Astrocyte (in vitro differentiated cells and primary cell): ENCODE results near the gene PTBP2. TPM values are rescaled to one million over a fixed set of nuclear protein-coding genes. Genes with fewer than 3 reads are reported as not detected.

Experiments
- DNase-seq: peaks from one replicate; pipeline ENCODE4 v3.0.0-alpha.2; 2010; ENCODE audit warnings: low read depth
- FAIRE-seq: peaks from 2 replicates; lab custom pipeline; 2011; peaks lifted over from hg19 to GRCh38; lab: Jason Lieb, UNC
- H2AFZ ChIP-seq: 2 replicates; pipeline ENCODE4 v1.6.0; 2012; ENCODE audit warnings: low read depth, low read length, inconsistent platforms
- H3K27ac ChIP-seq: 2 replicates; pipeline ENCODE4 v1.5.1; 2011; ENCODE audit warnings: low read depth, low read length, inconsistent platforms
- H3K27me3 ChIP-seq: 2 replicates; pipeline ENCODE4 v1.6.0; 2011; ENCODE audit warnings: low read length, inconsistent platforms; ENCODE audit not compliant: insufficient read depth
- H3K36me3 ChIP-seq: 2 replicates; pipeline ENCODE4 v1.5.1; 2011; ENCODE audit warnings: low read length, inconsistent platforms; ENCODE audit not compliant: insufficient read depth
- H3K4me1 ChIP-seq: 2 replicates; pipeline ENCODE4 v1.5.1; 2011; ENCODE audit warnings: low read length, inconsistent platforms; ENCODE audit not compliant: insufficient read depth
- H3K4me2 ChIP-seq: 2 replicates; pipeline ENCODE4 v1.6.0; 2012; ENCODE audit warnings: low read length, inconsistent platforms
- H3K4me3 ChIP-seq: 2 replicates; pipeline ENCODE4 v1.5.1; 2011; ENCODE audit warnings: low read depth, mild to moderate bottlenecking, low read length, inconsistent platforms; ENCODE audit not compliant: insufficient read depth
- H3K79me2 ChIP-seq: 2 replicates; pipeline ENCODE4 v1.6.0; 2012; ENCODE audit warnings: mild to moderate bottlenecking, low read length, inconsistent platforms; ENCODE audit not compliant: insufficient read depth
- H3K9ac ChIP-seq: 2 replicates; pipeline ENCODE4 v1.6.0; 2012; ENCODE audit warnings: mild to moderate bottlenecking, low read length, inconsistent platforms
- H3K9me3 ChIP-seq: 2 replicates; pipeline ENCODE4 v1.5.1; 2012; ENCODE audit warnings: low read depth, mild to moderate bottlenecking, low read length, inconsistent platforms; ENCODE audit not compliant: insufficient read depth
- H4K20me1 ChIP-seq: 2 replicates; pipeline ENCODE4 v1.6.0; 2012; ENCODE audit warnings: low read length, inconsistent platforms; ENCODE audit not compliant: insufficient read depth
- H3K27ac Mint-ChIP-seq: one replicate; pipeline ENCODE4 v1.8.0; 2021; ENCODE audit warnings: mild to moderate bottlenecking, mixed read lengths; ENCODE audit not compliant: unreplicated experiment
- H3K27me3 Mint-ChIP-seq: one replicate; pipeline ENCODE4 v1.8.0; 2021; ENCODE audit warnings: low read depth, mixed read lengths; ENCODE audit not compliant: unreplicated experiment
- H3K36me3 Mint-ChIP-seq: one replicate; pipeline ENCODE4 v1.8.0; 2021; ENCODE audit warnings: low read depth, mixed read lengths; ENCODE audit not compliant: unreplicated experiment
- H3K4me1 Mint-ChIP-seq: one replicate; pipeline ENCODE4 v1.8.0; 2021; ENCODE audit warnings: low read depth, mixed read lengths; ENCODE audit not compliant: unreplicated experiment
- H3K4me3 Mint-ChIP-seq: one replicate; pipeline ENCODE4 v1.8.0; 2021; ENCODE audit warnings: mild to moderate bottlenecking, moderate library complexity, mixed read lengths; ENCODE audit not compliant: unreplicated experiment
- H3K9me3 Mint-ChIP-seq: one replicate; pipeline ENCODE4 v1.8.0; 2021; ENCODE audit warnings: mild to moderate bottlenecking, mixed read lengths; ENCODE audit not compliant: unreplicated experiment
- CTCF ChIP-seq: IDR thresholded peaks from 2 replicates; pipeline ENCODE4 v1.5.1; 2011; ENCODE audit warnings: low read depth, mild to moderate bottlenecking, inconsistent platforms, low read length, moderate library complexity; ENCODE audit not compliant: insufficient read depth
- EZH2 ChIP-seq: IDR thresholded peaks from 2 replicates; pipeline ENCODE4 v1.6.1; 2012; ENCODE audit warnings: mild to moderate bottlenecking, low read length, inconsistent platforms; ENCODE audit not compliant: insufficient read depth
- total RNA-seq: library from RNA; stranded (reverse); gene quantifications from 2 replicates; pipeline ENCODE4 v1.2.1, GENCODE V29; 2021

The PTBP2 gene
- total RNA-seq, 1 donor from 2014 or later: 20.7 TPM

DNA sequence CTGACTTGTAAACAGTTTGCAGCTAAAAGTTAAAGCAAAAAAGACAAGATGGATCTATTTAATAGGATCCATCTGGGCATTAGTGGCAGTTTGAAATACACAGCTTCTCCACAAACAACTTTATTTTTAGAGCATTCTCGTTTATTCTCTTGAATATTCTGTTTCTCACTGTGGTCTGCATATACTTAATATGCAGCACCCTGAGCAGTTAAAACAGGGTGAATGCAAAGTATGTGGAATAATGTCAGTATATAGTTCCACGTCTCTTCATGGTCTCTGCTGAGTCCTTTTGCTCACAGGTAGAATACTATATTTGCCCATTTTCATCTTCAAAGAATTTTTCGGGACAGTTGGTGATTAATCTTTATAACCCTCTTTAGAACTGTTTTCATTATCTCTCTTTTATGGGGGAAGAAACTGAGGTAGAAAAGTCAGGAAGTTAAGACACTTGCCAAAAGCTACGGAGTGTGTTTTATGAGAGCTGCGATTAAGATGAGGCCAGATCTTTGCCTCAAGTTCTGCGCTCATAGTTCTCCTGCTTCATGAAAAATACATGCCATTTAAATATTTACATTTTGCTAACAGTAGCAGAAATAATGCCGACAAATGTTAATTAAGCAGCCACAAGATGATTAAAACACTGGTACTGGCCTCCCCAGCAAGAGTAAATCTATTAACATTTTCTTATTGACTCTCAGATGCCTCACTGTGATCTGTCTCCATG lies 115.6 kb downstream of the PTBP2 start:
- DNase-seq (no peak), FAIRE-seq (no peak)
- Mint-ChIP-seq H3K9me3 (no peaks in the 10 kb centered on the region), H3K27me3 (no peaks in the 10 kb centered on the region), H3K36me3 (no peaks in the 10 kb centered on the region), H3K27ac (no peak overlapping the region), H3K4me3 (no peak overlapping the region), H3K4me1 (no peaks in the 10 kb centered on the region)
- Histone ChIP-seq H3K4me2 (no peak overlapping the region), H3K27ac (no peak overlapping the region), H4K20me1 (no peaks in the 10 kb centered on the region), H2AFZ (no peak overlapping the region), H3K36me3 (no peaks in the 10 kb centered on the region), H3K4me1 (no peaks in the 10 kb centered on the region), H3K79me2 (no peaks in the 10 kb centered on the region), H3K4me3 (no peak overlapping the region), H3K9ac (no peak overlapping the region), H3K27me3 (no peaks in the 10 kb centered on the region), H3K9me3 (no peaks in the 10 kb centered on the region)
- TF ChIP-seq CTCF: no peak
- no peak for TF ChIP-seq EZH2

DNA sequence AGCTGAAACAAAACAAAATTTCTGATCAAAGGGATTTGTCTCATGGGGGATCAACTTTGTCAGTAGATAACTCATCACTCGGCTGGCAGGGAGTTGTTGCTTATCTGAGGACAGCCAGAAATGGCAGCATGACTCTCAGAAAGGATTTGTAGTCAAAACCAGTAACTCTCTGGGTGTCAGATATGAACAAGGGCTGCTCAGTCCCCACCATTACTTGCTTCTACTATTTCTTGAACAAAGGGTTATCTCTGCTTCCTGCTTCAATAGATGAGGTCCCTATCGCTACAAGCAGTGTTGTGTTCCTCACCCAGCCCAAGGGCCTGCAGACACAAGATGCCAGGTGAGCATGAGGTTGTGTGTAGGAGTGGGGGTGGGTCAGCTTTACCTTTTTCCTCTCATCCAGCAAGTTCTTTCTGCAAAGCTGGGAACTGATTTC lies 116.2 kb downstream of the PTBP2 start:
- Histone ChIP-seq H3K79me2 (no peaks in the 10 kb centered on the region), H3K9ac (no peak overlapping the region), H3K36me3 (no peaks in the 10 kb centered on the region), H4K20me1 (no peaks in the 10 kb centered on the region), H3K27ac (no peak overlapping the region), H3K4me2 (no peak overlapping the region), H3K4me1 (no peaks in the 10 kb centered on the region), H3K4me3 (no peak overlapping the region), H2AFZ (no peak overlapping the region), H3K9me3 (no peaks in the 10 kb centered on the region), H3K27me3 (no peaks in the 10 kb centered on the region)
- no peak for FAIRE-seq
- Mint-ChIP-seq H3K9me3 (no peaks in the 10 kb centered on the region), H3K4me3 (no peak overlapping the region), H3K4me1 (no peaks in the 10 kb centered on the region), H3K27ac (no peak overlapping the region), H3K36me3 (no peaks in the 10 kb centered on the region), H3K27me3 (no peaks in the 10 kb centered on the region)
- no peak for TF ChIP-seq EZH2
- no peak for TF ChIP-seq CTCF
- no peak for DNase-seq

DNA sequence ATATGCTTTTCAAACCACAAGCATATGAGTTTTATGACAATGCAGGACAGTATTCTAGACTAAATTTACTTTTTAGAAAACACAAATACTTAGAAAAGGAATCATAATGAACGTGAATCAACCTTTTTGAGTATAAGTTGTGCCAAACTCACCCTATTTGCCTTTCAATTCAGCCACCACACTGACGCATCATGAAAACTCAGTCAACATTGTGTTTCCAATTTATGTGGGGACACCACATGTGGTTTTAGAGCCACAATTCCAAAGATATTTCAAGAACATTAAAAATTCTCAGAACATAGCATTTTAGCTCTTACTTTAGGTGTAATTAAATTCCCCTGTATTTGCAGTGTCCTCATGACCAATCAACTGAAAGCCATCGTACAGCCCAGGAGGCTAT lies 118.8 kb downstream of the PTBP2 start:
- Histone ChIP-seq H3K36me3 (no peaks in the 10 kb centered on the region), H3K4me1 (no peaks in the 10 kb centered on the region), H3K27ac (no peak overlapping the region), H3K4me3 (no peak overlapping the region), H4K20me1 (no peaks in the 10 kb centered on the region), H3K27me3 (no peaks in the 10 kb centered on the region), H3K9ac (no peak overlapping the region), H2AFZ (no peak overlapping the region), H3K79me2 (no peaks in the 10 kb centered on the region), H3K9me3 (no peaks in the 10 kb centered on the region), H3K4me2 (no peak overlapping the region)
- FAIRE-seq (no peak), DNase-seq (no peak)
- Mint-ChIP-seq H3K4me3 (no peak overlapping the region), H3K4me1 (peaks cover 7% of the 10 kb centered on the region), H3K27ac (no peak overlapping the region), H3K9me3 (no peaks in the 10 kb centered on the region), H3K27me3 (no peaks in the 10 kb centered on the region), H3K36me3 (no peaks in the 10 kb centered on the region)
- TF ChIP-seq EZH2 (no peak), CTCF (no peak)
